Peyer's patch (tissue), 4 donors: ENCODE data around the gene PARD6A. TPM values are rescaled to one million over a fixed set of nuclear protein-coding genes. Genes with fewer than 3 reads are reported as not detected.

Source experiments
- DNase-seq, 3 donors: peaks; one replicate each; pipeline ENCODE4 v3.0.0-alpha.2; 2017 to 2019
- H3K27ac ChIP-seq, 4 donors: fragments of 200-600 bp; sonication (generic); one replicate each; pipeline ENCODE4 v1.5.1; 2016 to 2019
- H3K27me3 ChIP-seq, 2 donors: fragments of 200-600 bp; sonication (generic); one replicate each; pipeline ENCODE4 v1.5.1; 2019
- H3K36me3 ChIP-seq, 3 donors: fragments of 200-600 bp; sonication (generic); one replicate each; pipeline ENCODE4 v1.5.1; 2016 to 2019
- H3K4me1 ChIP-seq, 4 donors: fragments of 200-600 bp; sonication (generic); one replicate each; pipeline ENCODE4 v1.5.1; 2016 to 2019
- H3K4me3 ChIP-seq, 4 donors: fragments of 200-600 bp; sonication (generic); 1 replicate in 3 of 4; 2 replicates in 1 of 4; pipeline ENCODE4 v1.5.1; 2016 to 2019; ENCODE audit warnings: mild to moderate bottlenecking in 1 of 4
- H3K9me3 ChIP-seq, 4 donors: fragments of 200-600 bp; sonication (generic); one replicate each; pipeline ENCODE4 v1.5.1; 2016 to 2019; ENCODE audit warnings: mild to moderate bottlenecking in 1 of 4
- CTCF ChIP-seq, 6 experiments: fragments of 450-650 bp in 4 of 6; fragments of 200-600 bp in 2 of 6; sonication (generic) in 1 of 6; IDR thresholded peaks; one replicate each; pipeline ENCODE4 v1.5.1; 2017 to 2019; ENCODE audit warnings: antibody characterized with exemption in 6 of 6, mild to moderate bottlenecking in 3 of 6, moderate library complexity in 1 of 6
- POLR2A ChIP-seq, 2 donors: fragments of 450-650 bp; IDR thresholded peaks; one replicate each; pipeline ENCODE4 v1.5.1; 2017; ENCODE audit warnings: antibody characterized with exemption in 2 of 2, mild to moderate bottlenecking in 2 of 2, moderate library complexity in 2 of 2
- total RNA-seq, 4 donors: library from RNA; depleted of rRNA; stranded (reverse); fragments of >200 nt; gene quantifications; one replicate each; pipeline ENCODE4 v1.1.0, GENCODE V29; 2016

Gene PARD6A
- total RNA-seq, 4 donors from 2014 or later, result 1.0 to 4.3 (median 2.1) TPM; not detected in 1

- no peaks in the 10 kb centered on the region for H3K27me3 ChIP-seq
- no peaks in the 10 kb centered on the region for H3K9me3 ChIP-seq
- peaks cover 3 to 31% (median 14%) of the 10 kb centered on the region in 4 donors for H3K4me1 ChIP-seq
- H3K27ac ChIP-seq, result peak overlapping the region in 1 of 4 donors; percentile 72
- TF ChIP-seq POLR2A (IDR thresholded peaks at IDR 0.05), result no peak
- no peak for TF ChIP-seq CTCF (IDR thresholded peaks at IDR 0.05)
- no peaks in the 10 kb centered on the region for H3K36me3 ChIP-seq
- H3K4me3 ChIP-seq, result no peak overlapping the region
- no peak for DNase-seq
These were observed 11.5 kb downstream of the PARD6A start for GRCh38 chr16:67672306-67672705.

GRCh38 chr16:67672739-67673662 lies 12.2 kb downstream of the PARD6A start:
- Histone ChIP-seq H3K9me3 (no peaks in the 10 kb centered on the region), H3K36me3 (no peaks in the 10 kb centered on the region), H3K4me3 (no peak overlapping the region), H3K4me1 (peaks cover 0 to 24% (median 7%) of the 10 kb centered on the region in 4 donors), H3K27ac (peak overlapping the region; percentile 6 to 72 (median 52)), H3K27me3 (no peaks in the 10 kb centered on the region)
- TF ChIP-seq CTCF (IDR thresholded peaks at IDR 0.05) (peak; percentile 54 to 83 (median 75)), POLR2A (IDR thresholded peaks at IDR 0.05) (no peak)
- peak; percentile 71 to 85 (median 72) for DNase-seq

- H3K4me3 ChIP-seq, result no peak overlapping the region
- no peaks in the 10 kb centered on the region for H3K27me3 ChIP-seq
- TF ChIP-seq POLR2A (IDR thresholded peaks at IDR 0.05), result no peak
- TF ChIP-seq CTCF (IDR thresholded peaks at IDR 0.05), result no peak
These were observed 13.2 kb downstream of the PARD6A start for GRCh38 chr16:67673712-67674580.

GRCh38 chr16:67674851-67675578 lies 14.3 kb downstream of the PARD6A start:
- H3K27me3 ChIP-seq, result no peaks in the 10 kb centered on the region
- DNase-seq, result no peak
- peaks cover 0 to 19% (median 2%) of the 10 kb centered on the region in 4 donors for H3K4me1 ChIP-seq
- no peaks in the 10 kb centered on the region for H3K9me3 ChIP-seq
- no peak overlapping the region for H3K4me3 ChIP-seq
- H3K36me3 ChIP-seq, result no peaks in the 10 kb centered on the region
- H3K27ac ChIP-seq, result no peak overlapping the region
- no peak for TF ChIP-seq POLR2A (IDR thresholded peaks at IDR 0.05)
- peak in 2 of 6 experiments; percentile 15 to 25 for TF ChIP-seq CTCF (IDR thresholded peaks at IDR 0.05)

More at GRCh38 chr16:67673712-67674580, 13.2 kb downstream of the PARD6A start:
- DNase-seq, result peak in 2 of 3 donors; percentile 71 to 72
- Histone ChIP-seq H3K4me1 (peaks cover 0 to 19% (median 2%) of the 10 kb centered on the region in 4 donors), H3K36me3 (no peaks in the 10 kb centered on the region), H3K27ac (peak overlapping the region; percentile 6 to 72 (median 52)), H3K9me3 (no peaks in the 10 kb centered on the region)

GRCh38 chr16:67675579-67675935 lies 14.8 kb downstream of the PARD6A start:
- H3K4me3 ChIP-seq, result no peak overlapping the region
- H3K27me3 ChIP-seq, result no peaks in the 10 kb centered on the region
- H3K4me1 ChIP-seq, result peaks cover 0 to 19% (median 2%) of the 10 kb centered on the region in 4 donors
- DNase-seq, result no peak
- H3K9me3 ChIP-seq, result no peaks in the 10 kb centered on the region
- TF ChIP-seq POLR2A (IDR thresholded peaks at IDR 0.05), result no peak
- no peak for TF ChIP-seq CTCF (IDR thresholded peaks at IDR 0.05)
- H3K27ac ChIP-seq, result no peak overlapping the region
- H3K36me3 ChIP-seq, result no peaks in the 10 kb centered on the region
